ENCODE measurements around the gene APMAP.
"Not testable (repeated sequence)": the region's sequence is repeated elsewhere in the genome, so short reads cannot be mapped to it uniquely, and the experiment has no call there.

DNA sequence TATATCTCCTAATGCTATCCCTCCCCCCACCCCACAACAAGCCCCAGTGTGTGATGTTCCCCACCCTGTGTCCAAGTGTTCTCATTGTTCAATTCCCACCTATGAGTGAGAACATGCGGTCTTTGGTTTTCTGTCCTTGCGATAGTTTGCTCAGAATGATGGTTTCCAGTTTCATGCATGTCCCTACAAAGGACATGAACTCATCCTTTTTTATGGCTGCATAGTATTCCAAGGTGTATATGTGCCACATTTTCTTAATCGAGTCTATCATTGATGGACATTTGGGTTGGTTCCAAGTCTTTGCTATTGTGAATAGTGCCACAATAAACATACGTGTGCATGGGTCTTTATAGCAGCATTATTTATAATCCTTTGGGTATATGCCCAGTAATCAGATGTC lies 8.8 kb upstream of the APMAP start:
- TF ChIP-seq SP1 (IDR thresholded peaks at IDR 0.05); EGR1 (IDR thresholded peaks at IDR 0.05; ENCODE audit: low read depth in 2 of 2); FOXA1 (IDR thresholded peaks at IDR 0.05); JUND (IDR thresholded peaks at IDR 0.05): not testable (repeated sequence)
- TF ChIP-seq, protein P1, sequence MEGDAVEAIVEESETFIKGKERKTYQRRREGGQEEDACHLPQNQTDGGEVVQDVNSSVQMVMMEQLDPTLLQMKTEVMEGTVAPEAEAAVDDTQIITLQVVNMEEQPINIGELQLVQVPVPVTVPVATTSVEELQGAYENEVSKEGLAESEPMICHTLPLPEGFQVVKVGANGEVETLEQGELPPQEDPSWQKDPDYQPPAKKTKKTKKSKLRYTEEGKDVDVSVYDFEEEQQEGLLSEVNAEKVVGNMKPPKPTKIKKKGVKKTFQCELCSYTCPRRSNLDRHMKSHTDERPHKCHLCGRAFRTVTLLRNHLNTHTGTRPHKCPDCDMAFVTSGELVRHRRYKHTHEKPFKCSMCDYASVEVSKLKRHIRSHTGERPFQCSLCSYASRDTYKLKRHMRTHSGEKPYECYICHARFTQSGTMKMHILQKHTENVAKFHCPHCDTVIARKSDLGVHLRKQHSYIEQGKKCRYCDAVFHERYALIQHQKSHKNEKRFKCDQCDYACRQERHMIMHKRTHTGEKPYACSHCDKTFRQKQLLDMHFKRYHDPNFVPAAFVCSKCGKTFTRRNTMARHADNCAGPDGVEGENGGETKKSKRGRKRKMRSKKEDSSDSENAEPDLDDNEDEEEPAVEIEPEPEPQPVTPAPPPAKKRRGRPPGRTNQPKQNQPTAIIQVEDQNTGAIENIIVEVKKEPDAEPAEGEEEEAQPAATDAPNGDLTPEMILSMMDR (IDR thresholded peaks at IDR 0.05; ENCODE audit: low read depth, low read length, missing input control), result not testable (repeated sequence)
- TF ChIP-seq, protein P2, sequence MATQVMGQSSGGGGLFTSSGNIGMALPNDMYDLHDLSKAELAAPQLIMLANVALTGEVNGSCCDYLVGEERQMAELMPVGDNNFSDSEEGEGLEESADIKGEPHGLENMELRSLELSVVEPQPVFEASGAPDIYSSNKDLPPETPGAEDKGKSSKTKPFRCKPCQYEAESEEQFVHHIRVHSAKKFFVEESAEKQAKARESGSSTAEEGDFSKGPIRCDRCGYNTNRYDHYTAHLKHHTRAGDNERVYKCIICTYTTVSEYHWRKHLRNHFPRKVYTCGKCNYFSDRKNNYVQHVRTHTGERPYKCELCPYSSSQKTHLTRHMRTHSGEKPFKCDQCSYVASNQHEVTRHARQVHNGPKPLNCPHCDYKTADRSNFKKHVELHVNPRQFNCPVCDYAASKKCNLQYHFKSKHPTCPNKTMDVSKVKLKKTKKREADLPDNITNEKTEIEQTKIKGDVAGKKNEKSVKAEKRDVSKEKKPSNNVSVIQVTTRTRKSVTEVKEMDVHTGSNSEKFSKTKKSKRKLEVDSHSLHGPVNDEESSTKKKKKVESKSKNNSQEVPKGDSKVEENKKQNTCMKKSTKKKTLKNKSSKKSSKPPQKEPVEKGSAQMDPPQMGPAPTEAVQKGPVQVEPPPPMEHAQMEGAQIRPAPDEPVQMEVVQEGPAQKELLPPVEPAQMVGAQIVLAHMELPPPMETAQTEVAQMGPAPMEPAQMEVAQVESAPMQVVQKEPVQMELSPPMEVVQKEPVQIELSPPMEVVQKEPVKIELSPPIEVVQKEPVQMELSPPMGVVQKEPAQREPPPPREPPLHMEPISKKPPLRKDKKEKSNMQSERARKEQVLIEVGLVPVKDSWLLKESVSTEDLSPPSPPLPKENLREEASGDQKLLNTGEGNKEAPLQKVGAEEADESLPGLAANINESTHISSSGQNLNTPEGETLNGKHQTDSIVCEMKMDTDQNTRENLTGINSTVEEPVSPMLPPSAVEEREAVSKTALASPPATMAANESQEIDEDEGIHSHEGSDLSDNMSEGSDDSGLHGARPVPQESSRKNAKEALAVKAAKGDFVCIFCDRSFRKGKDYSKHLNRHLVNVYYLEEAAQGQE (IDR thresholded peaks at IDR 0.05), result not testable (repeated sequence)
- TF ChIP-seq, protein P3, sequence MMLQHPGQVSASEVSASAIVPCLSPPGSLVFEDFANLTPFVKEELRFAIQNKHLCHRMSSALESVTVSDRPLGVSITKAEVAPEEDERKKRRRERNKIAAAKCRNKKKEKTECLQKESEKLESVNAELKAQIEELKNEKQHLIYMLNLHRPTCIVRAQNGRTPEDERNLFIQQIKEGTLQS (IDR thresholded peaks at IDR 0.05), result not testable (repeated sequence)
- TF ChIP-seq, protein P4, sequence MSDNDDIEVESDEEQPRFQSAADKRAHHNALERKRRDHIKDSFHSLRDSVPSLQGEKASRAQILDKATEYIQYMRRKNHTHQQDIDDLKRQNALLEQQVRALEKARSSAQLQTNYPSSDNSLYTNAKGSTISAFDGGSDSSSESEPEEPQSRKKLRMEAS (IDR thresholded peaks at IDR 0.05), result not testable (repeated sequence)

Data from liver (tissue), 3 donors.